Fibroblast of pulmonary artery (primary cell): ENCODE measurements around the gene PDZD7.

Source experiments
- DNase-seq: peaks from one replicate; pipeline ENCODE4 v3.0.0-alpha.2; 2010; ENCODE audit warnings: low read depth
- H3K4me3 ChIP-seq: replicated peaks from 2 replicates; pipeline ENCODE4 v1.5.1; 2011; ENCODE audit warnings: low read depth, mild to moderate bottlenecking, control low read depth, low read length, moderate library complexity
- TF ChIP-seq, protein P1 (sequence below): IDR thresholded peaks from 2 replicates; pipeline ENCODE4 v1.5.1; 2011; ENCODE audit warnings: mild to moderate bottlenecking, control low read depth, low read length, inconsistent platforms; ENCODE audit errors: missing control alignments

Gene PDZD7

GRCh38 chr10:100970914-100971811 lies 59.8 kb downstream of the PDZD7 start:
- DNase-seq: no peak
- no peak overlapping the region for H3K4me3 ChIP-seq
- TF ChIP-seq, protein P1, sequence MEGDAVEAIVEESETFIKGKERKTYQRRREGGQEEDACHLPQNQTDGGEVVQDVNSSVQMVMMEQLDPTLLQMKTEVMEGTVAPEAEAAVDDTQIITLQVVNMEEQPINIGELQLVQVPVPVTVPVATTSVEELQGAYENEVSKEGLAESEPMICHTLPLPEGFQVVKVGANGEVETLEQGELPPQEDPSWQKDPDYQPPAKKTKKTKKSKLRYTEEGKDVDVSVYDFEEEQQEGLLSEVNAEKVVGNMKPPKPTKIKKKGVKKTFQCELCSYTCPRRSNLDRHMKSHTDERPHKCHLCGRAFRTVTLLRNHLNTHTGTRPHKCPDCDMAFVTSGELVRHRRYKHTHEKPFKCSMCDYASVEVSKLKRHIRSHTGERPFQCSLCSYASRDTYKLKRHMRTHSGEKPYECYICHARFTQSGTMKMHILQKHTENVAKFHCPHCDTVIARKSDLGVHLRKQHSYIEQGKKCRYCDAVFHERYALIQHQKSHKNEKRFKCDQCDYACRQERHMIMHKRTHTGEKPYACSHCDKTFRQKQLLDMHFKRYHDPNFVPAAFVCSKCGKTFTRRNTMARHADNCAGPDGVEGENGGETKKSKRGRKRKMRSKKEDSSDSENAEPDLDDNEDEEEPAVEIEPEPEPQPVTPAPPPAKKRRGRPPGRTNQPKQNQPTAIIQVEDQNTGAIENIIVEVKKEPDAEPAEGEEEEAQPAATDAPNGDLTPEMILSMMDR: no peak

- TF ChIP-seq, protein P1: no peak
- DNase-seq: no peak
- H3K4me3 ChIP-seq: peak overlapping the region; percentile 60
These were observed 60.6 kb downstream of the PDZD7 start for GRCh38 chr10:100970076-100970913.

- peak within 1 kb of the TSS; percentile 60 for H3K4me3 ChIP-seq
- peak; percentile 36 for DNase-seq
- TF ChIP-seq, protein P1: peak; percentile 73
These were observed 61.5 kb downstream of the PDZD7 start, which contains the start of gene SEMA4G for GRCh38 chr10:100969187-100970075. TSS of gene SEMA4G (plus strand) at chr10:100969504. CDS start at chr10:100972913, 3,409 bp downstream.

DNA sequence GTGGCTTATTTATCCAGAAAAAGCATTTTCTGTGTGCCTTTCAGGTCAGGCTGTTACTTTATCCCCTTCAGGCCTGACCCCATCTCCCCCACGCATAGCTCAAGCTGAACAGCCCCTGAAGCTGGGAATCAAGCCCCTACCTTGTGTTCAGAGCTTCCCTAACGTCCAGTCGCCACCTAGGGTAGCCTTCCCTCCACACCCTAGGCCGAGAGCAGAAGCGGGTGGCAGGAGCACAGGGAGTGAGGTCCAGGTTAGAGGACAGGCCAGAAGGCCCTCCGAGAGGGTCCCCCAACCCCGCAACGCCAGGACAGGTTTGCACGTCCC lies 62.1 kb downstream of the PDZD7 start:
- DNase-seq: no peak
- TF ChIP-seq, protein P1: no peak
- H3K4me3 ChIP-seq: peak overlapping the region; percentile 60

- no peak for DNase-seq
- TF ChIP-seq, protein P1: no peak
- no peak overlapping the region for H3K4me3 ChIP-seq
These were observed 62.7 kb downstream of the PDZD7 start for GRCh38 chr10:100968062-100968736.

- TF ChIP-seq, protein P1: no peak
- H3K4me3 ChIP-seq: no peak overlapping the region
- DNase-seq: no peak
These were observed 63.6 kb downstream of the PDZD7 start for GRCh38 chr10:100967332-100967731.
